ENCODE measurements around the gene SORD. TPM values are rescaled to one million over a fixed set of nuclear protein-coding genes. Genes with fewer than 3 reads are reported as not detected.
"Not testable (repeated sequence)": the region's sequence is repeated elsewhere in the genome, so short reads cannot be mapped to it uniquely, and the experiment has no call there.

Gene SORD
- total RNA-seq, 1 experiment from 2014 or later, result 116 TPM

DNA sequence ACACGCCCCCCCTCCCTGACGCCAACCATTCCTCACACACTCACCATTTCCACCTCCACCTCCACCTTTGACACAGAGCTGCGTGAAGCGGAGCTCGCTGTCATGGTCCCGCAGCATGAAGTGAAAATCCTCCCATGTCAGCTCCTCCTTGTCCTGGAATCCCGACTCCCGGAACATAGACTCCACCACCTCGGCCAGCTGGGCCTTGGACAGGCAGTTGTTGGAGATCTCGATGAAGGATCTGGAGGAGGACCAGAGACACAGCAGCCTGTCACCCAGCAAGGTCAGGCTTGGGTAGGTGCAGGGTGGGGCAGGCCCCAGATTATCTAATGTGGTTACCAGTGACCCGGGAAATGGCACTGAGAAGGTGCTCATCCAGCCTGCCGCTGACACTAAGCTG lies 78.8 kb downstream of the SORD start:
- Histone ChIP-seq H3K79me2 (ENCODE audit: insufficient read depth, low read length) (no peaks in the 10 kb centered on the region), H3K9ac (ENCODE audit: low read length) (no peak overlapping the region), H3K4me1 (ENCODE audit: control insufficient read depth in 1 of 2, insufficient read depth in 2 of 2, low read length in 2 of 2) (no peaks in the 10 kb centered on the region), H3K4me2 (ENCODE audit: low read length) (no peak overlapping the region), H3K27ac (ENCODE audit: low read depth, low read length) (no peak overlapping the region), H3K4me3 (replicated peaks in 1 of 2; ENCODE audit: low read depth in 1 of 2, low read length in 2 of 2) (no peak overlapping the region), H3K9me2 (ENCODE audit: insufficient read depth) (no peaks in the 10 kb centered on the region), H3K9me3 (ENCODE audit: control insufficient read depth in 1 of 2, insufficient read depth in 1 of 2, low read depth in 1 of 2, low read length in 2 of 2) (no peaks in the 10 kb centered on the region), H4K20me1 (ENCODE audit: insufficient read depth) (no peaks in the 10 kb centered on the region), H3K36me3 (ENCODE audit: control insufficient read depth in 1 of 2, insufficient read depth in 2 of 2, low read length in 2 of 2) (no peaks in the 10 kb centered on the region), H3K27me3 (ENCODE audit: insufficient read depth, low read length) (no peaks in the 10 kb centered on the region), H2AFZ (ENCODE audit: low read depth, low read length, poor library complexity, severe bottlenecking) (no peak overlapping the region)
- ChIA-PET RAD21 (ENCODE audit: low non-redundant PET in 1 of 2, low total read pairs in 2 of 2, uncharacterized antibody in 2 of 2, unreplicated experiment in 2 of 2) (no interaction called here), POLR2A (no interaction called here), CTCF (interaction anchor here (1.4 kb wide), 1 partner anchor 16 kb away, joined by 8 read pairs; no protein-coding TSS in a partner anchor)
- no peak for TF ChIP-seq CTCF (IDR thresholded peaks at IDR 0.05 in 2 of 3, conservative IDR thresholded peaks at IDR 0.05 in 1 of 3; ENCODE audit: borderline replicate concordance in 1 of 3, insufficient read depth in 1 of 3, low read depth in 2 of 3, low read length in 2 of 3)
- TF ChIP-seq TCF7L2 (IDR thresholded peaks at IDR 0.05; ENCODE audit: borderline replicate concordance, extremely low read depth, insufficient read depth, insufficient read length), result no peak
- no peak for ATAC-seq
- DNase-seq (ENCODE audit: low read depth, low spot score), result no peak
- intact Hi-C loops (cut with micrococcal nuclease), result no loop called here
- BruUV-seq (replicated peaks), result no TSS peak

- POLR2A ChIA-PET, result no interaction called here
- no peaks in the 10 kb centered on the region for H3K27me3 ChIP-seq (ENCODE audit: insufficient read depth, low read length)
- no peaks in the 10 kb centered on the region for H3K9me2 ChIP-seq (ENCODE audit: insufficient read depth)
- no peaks in the 10 kb centered on the region for H3K9me3 ChIP-seq (ENCODE audit: control insufficient read depth in 1 of 2, insufficient read depth in 1 of 2, low read depth in 1 of 2, low read length in 2 of 2)
- no peak overlapping the region for H3K9ac ChIP-seq (ENCODE audit: low read length)
- TF ChIP-seq TCF7L2 (IDR thresholded peaks at IDR 0.05; ENCODE audit: borderline replicate concordance, extremely low read depth, insufficient read depth, insufficient read length) (no peak), POLR2AphosphoS5 (IDR thresholded peaks at IDR 0.05; ENCODE audit: low read depth, low read length) (no peak), EGR1 (IDR thresholded peaks at IDR 0.05; ENCODE audit: low read depth) (no peak), ZFX (IDR thresholded peaks at IDR 0.05) (no peak), YY1 (IDR thresholded peaks at IDR 0.05; ENCODE audit: extremely low read depth, insufficient replicate concordance, low read depth, low read length) (no peak), ELF1 (IDR thresholded peaks at IDR 0.05; ENCODE audit: borderline replicate concordance, low read depth) (no peak), RAD21 (IDR thresholded peaks at IDR 0.05; ENCODE audit: low read depth) (no peak), SRF (IDR thresholded peaks at IDR 0.05; ENCODE audit: low read depth) (no peak), JUND (IDR thresholded peaks at IDR 0.05) (no peak)
- no peak for DNase-seq (ENCODE audit: low read depth, low spot score)
- CTCF ChIA-PET, result no interaction called here
- RAD21 ChIA-PET (ENCODE audit: low non-redundant PET in 1 of 2, low total read pairs in 2 of 2, uncharacterized antibody in 2 of 2, unreplicated experiment in 2 of 2), result no interaction called here
- H3K4me1 ChIP-seq (ENCODE audit: control insufficient read depth in 1 of 2, insufficient read depth in 2 of 2, low read length in 2 of 2), result no peaks in the 10 kb centered on the region
- H3K36me3 ChIP-seq (ENCODE audit: control insufficient read depth in 1 of 2, insufficient read depth in 2 of 2, low read length in 2 of 2), result no peaks in the 10 kb centered on the region
- no TSS peak for BruUV-seq (replicated peaks)
- no peak overlapping the region for H3K4me2 ChIP-seq (ENCODE audit: low read length)
- no peak overlapping the region for H3K27ac ChIP-seq (ENCODE audit: low read depth, low read length)
- ATAC-seq, result no peak
- H3K4me3 ChIP-seq (replicated peaks in 1 of 2; ENCODE audit: low read depth in 1 of 2, low read length in 2 of 2), result no peak overlapping the region
- no peaks in the 10 kb centered on the region for H3K79me2 ChIP-seq (ENCODE audit: insufficient read depth, low read length)
- H4K20me1 ChIP-seq (ENCODE audit: insufficient read depth), result no peaks in the 10 kb centered on the region
- H2AFZ ChIP-seq (ENCODE audit: low read depth, low read length, poor library complexity, severe bottlenecking), result no peak overlapping the region
- intact Hi-C loops (cut with micrococcal nuclease), result no loop called here
Observed at GRCh38 chr15:45102226-45102625, 79.2 kb downstream of the SORD start.

GRCh38 chr15:45104170-45104569 lies 81.2 kb downstream of the SORD start:
- H3K9me2 ChIP-seq (ENCODE audit: insufficient read depth); H3K4me2 ChIP-seq (ENCODE audit: low read length); ATAC-seq; BruUV-seq (replicated peaks); intact Hi-C loops (cut with micrococcal nuclease); H3K4me1 ChIP-seq (ENCODE audit: control insufficient read depth in 1 of 2, insufficient read depth in 2 of 2, low read length in 2 of 2); H3K79me2 ChIP-seq (ENCODE audit: insufficient read depth, low read length); H3K27ac ChIP-seq (ENCODE audit: low read depth, low read length); H3K36me3 ChIP-seq (ENCODE audit: control insufficient read depth in 1 of 2, insufficient read depth in 2 of 2, low read length in 2 of 2); H3K27me3 ChIP-seq (ENCODE audit: insufficient read depth, low read length); H3K4me3 ChIP-seq (replicated peaks in 1 of 2; ENCODE audit: low read depth in 1 of 2, low read length in 2 of 2); H3K9me3 ChIP-seq (ENCODE audit: control insufficient read depth in 1 of 2, insufficient read depth in 1 of 2, low read depth in 1 of 2, low read length in 2 of 2); H2AFZ ChIP-seq (ENCODE audit: low read depth, low read length, poor library complexity, severe bottlenecking); RAD21 ChIA-PET (ENCODE audit: low non-redundant PET in 1 of 2, low total read pairs in 2 of 2, uncharacterized antibody in 2 of 2, unreplicated experiment in 2 of 2); POLR2A ChIA-PET; DNase-seq (ENCODE audit: low read depth, low spot score); CTCF ChIA-PET; H4K20me1 ChIP-seq (ENCODE audit: insufficient read depth); H3K9ac ChIP-seq (ENCODE audit: low read length): not testable (repeated sequence)

Data from HCT116 (cell line).